ENCODE measurements around the gene XPO5.
"Not testable (repeated sequence)": the region's sequence is repeated elsewhere in the genome, so short reads cannot be mapped to it uniquely, and the experiment has no call there.

DNA sequence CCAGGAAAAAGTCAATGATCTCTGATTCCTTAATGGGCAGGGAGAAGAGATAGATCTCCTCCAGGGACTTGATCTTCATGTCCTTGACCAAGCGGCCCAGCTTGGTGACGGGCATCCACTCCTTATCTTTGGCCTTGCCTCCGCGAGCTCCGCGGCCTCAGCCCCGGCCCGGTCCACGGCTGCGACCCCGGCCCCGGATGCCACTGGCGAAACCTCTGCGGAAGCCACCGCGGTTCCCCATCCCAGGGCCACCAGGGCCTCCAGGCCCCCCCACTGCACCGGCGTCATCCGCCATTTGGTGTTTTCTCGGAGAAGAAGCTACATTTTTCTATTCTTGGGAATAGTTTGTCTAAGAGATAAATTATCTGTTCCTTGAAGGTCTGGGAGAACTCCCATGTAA is 36.4 kb downstream of the XPO5 start:
- TF ChIP-seq, protein P1, sequence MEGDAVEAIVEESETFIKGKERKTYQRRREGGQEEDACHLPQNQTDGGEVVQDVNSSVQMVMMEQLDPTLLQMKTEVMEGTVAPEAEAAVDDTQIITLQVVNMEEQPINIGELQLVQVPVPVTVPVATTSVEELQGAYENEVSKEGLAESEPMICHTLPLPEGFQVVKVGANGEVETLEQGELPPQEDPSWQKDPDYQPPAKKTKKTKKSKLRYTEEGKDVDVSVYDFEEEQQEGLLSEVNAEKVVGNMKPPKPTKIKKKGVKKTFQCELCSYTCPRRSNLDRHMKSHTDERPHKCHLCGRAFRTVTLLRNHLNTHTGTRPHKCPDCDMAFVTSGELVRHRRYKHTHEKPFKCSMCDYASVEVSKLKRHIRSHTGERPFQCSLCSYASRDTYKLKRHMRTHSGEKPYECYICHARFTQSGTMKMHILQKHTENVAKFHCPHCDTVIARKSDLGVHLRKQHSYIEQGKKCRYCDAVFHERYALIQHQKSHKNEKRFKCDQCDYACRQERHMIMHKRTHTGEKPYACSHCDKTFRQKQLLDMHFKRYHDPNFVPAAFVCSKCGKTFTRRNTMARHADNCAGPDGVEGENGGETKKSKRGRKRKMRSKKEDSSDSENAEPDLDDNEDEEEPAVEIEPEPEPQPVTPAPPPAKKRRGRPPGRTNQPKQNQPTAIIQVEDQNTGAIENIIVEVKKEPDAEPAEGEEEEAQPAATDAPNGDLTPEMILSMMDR (IDR thresholded peaks at IDR 0.05) = not testable (repeated sequence)
- not testable (repeated sequence) for TF ChIP-seq POLR2A, POLR2AphosphoS5 (IDR thresholded peaks at IDR 0.05)

All from sigmoid colon (tissue), 4 donors.